Astrocyte of the cerebellum (primary cell): Measurements from ENCODE around the gene KRT3.
"Not testable (repeated sequence)": the region's sequence is repeated elsewhere in the genome, so short reads cannot be mapped to it uniquely, and the experiment has no call there.

Experiments used
- DNase-seq: peaks from one replicate; pipeline ENCODE4 v3.0.0-alpha.2; 2011; ENCODE audit warnings: low read depth
- H3K4me3 ChIP-seq: 2 replicates; pipeline ENCODE4 v1.5.1; 2011; ENCODE audit warnings: mild to moderate bottlenecking, low read depth, low read length, moderate library complexity
- CTCF ChIP-seq: IDR thresholded peaks from 2 replicates; pipeline ENCODE4 v1.5.1; 2012; ENCODE audit warnings: low read length, low read depth, moderate library complexity, mild to moderate bottlenecking; ENCODE audit errors: missing control alignments
- in situ Hi-C: cut with HindIII; loops from 2 replicates; pipeline ENCODE4 v1.10.0; 2017; ENCODE audit warnings: low sequenced_read_pairs

KRT3 gene

DNA sequence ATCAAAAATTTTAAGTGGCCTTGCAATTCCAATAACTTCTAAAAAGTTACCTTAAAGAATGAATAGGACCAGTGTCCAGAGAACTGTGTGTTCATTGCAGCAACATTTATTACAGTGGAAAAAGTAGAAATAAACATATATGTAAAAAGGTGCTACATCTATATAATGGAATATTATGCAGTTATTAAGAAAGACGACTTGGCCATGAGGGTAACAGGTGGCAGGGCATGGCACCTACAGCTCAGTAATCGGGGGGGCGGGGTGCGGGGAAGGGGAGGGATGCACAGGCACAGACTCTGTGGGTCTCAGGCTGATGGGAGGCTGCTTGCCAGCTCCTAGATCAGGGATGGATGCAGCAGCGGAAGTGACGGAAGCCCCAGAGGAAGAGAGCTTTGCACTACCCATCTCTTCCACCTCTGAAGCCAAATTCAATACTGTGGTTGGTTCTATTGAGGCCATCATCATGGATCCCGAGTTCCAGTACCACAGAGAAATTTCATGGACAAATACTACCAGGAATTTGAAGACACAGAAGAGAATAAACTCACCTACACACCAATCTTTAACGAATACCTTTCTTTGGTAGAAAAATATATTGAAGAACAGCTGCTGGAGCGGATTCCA lies 32.8 kb downstream of the KRT3 start:
- DNase-seq: no peak
- in situ Hi-C loops: no loop called here
- no peak overlapping the region for H3K4me3 ChIP-seq
- no peak for TF ChIP-seq CTCF

DNA sequence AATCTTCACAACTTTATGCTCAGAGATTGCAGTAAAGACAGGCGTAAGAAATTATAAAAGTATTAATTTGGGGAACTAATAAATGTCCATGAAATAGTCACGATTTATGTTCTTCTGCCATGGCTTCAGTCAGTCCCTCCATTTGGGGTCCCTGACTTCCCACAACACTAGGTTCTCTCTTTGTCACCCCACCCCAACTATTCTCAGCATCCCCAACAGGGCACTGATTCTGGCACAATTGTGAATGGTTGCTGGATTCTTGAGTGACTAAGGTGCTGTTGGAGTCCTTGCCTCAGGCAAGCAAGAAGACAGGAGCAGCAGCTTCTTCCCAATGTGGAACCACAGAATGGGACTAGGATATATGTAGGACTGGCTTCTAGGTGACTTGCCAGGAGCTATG lies 34.1 kb downstream of the KRT3 start:
- no peak for DNase-seq
- no peak for TF ChIP-seq CTCF
- no peak overlapping the region for H3K4me3 ChIP-seq
- in situ Hi-C loops: no loop called here

GRCh38 chr12:52761218-52761617 lies 34.7 kb downstream of the KRT3 start:
- in situ Hi-C loops, H3K4me3 ChIP-seq, DNase-seq: not testable (repeated sequence)

- in situ Hi-C loops: no loop called here
- no peak for TF ChIP-seq CTCF
- no peak overlapping the region for H3K4me3 ChIP-seq
- no peak for DNase-seq
Measured at GRCh38 chr12:52760623-52761022, 35.3 kb downstream of the KRT3 start.

- TF ChIP-seq CTCF: no peak
- DNase-seq: no peak
- H3K4me3 ChIP-seq: no peak overlapping the region
- in situ Hi-C loops: loop anchor here (5.0 kb wide), 1 partner anchor 42 kb away; no protein-coding TSS in a partner anchor
Measured at GRCh38 chr12:52759695-52760094, 36.2 kb downstream of the KRT3 start.

- no peak for DNase-seq
- in situ Hi-C loops: loop anchor here (5.0 kb wide), 1 partner anchor 42 kb away; no protein-coding TSS in a partner anchor
- TF ChIP-seq CTCF: no peak
- H3K4me3 ChIP-seq: no peak overlapping the region
Measured at GRCh38 chr12:52759218-52759617, 36.7 kb downstream of the KRT3 start.

GRCh38 chr12:52757449-52758176 lies 38.3 kb downstream of the KRT3 start:
- in situ Hi-C loops: loop anchor here (5.0 kb wide), 1 partner anchor 40 kb away; no protein-coding TSS in a partner anchor
- DNase-seq: no peak
- TF ChIP-seq CTCF: no peak
- no peak overlapping the region for H3K4me3 ChIP-seq
